Kidney (tissue), 14 donors: ENCODE data around the gene NHSL1. TPM values are rescaled to one million over a fixed set of nuclear protein-coding genes. Genes with fewer than 3 reads are reported as not detected.
A peak's percentile ranks its signal among the peaks of the same experiment; 100 is the strongest.

Source experiments
- DNase-seq, 5 donors: peaks; one replicate each; pipeline ENCODE4 v3.0.0-alpha.2; 2013 to 2020
- FAIRE-seq: peaks from 2 replicates; lab custom pipeline; 2012; peaks lifted over from hg19 to GRCh38; lab: Jason Lieb, UNC
- H3K27ac ChIP-seq, 2 donors: one replicate each; pipeline ENCODE4 v1.7.0; 2013; ENCODE audit warnings: low read depth in 2 of 2, low read length in 2 of 2, inconsistent platforms in 1 of 2
- H3K27me3 ChIP-seq: one replicate; pipeline ENCODE4 v1.7.1; 2013; ENCODE audit warnings: low read length, inconsistent platforms; ENCODE audit not compliant: control insufficient read depth, insufficient read depth
- H3K36me3 ChIP-seq, 3 donors: one replicate each; pipeline versions ENCODE4 v1.7.0 to v1.7.1; 2013; ENCODE audit warnings: low read length in 3 of 3, control low read depth in 1 of 3, inconsistent platforms in 1 of 3; ENCODE audit not compliant: insufficient read depth in 3 of 3, control insufficient read depth in 2 of 3
- H3K4me1 ChIP-seq, 3 donors: one replicate each; pipeline versions ENCODE4 v1.7.0 to v1.7.1; 2013; ENCODE audit warnings: low read length in 3 of 3, inconsistent platforms in 1 of 3, low read depth in 1 of 3; ENCODE audit not compliant: control insufficient read depth in 2 of 3, insufficient read depth in 2 of 3
- H3K4me3 ChIP-seq, 3 donors: one replicate each; pipeline versions ENCODE4 v1.7.0 to v1.8.1; 2013; ENCODE audit warnings: low read length in 3 of 3, control low read depth in 1 of 3, inconsistent platforms in 1 of 3
- H3K9ac ChIP-seq, 3 donors: one replicate each; pipeline versions ENCODE4 v1.7.0 to v1.7.1; 2013; ENCODE audit warnings: low read length in 3 of 3, control low read depth in 1 of 3, inconsistent platforms in 1 of 3
- H3K9me3 ChIP-seq, 3 donors: one replicate each; pipeline versions ENCODE4 v1.7.0 to v1.7.1; 2013; ENCODE audit warnings: low read length in 3 of 3, control low read depth in 1 of 3, inconsistent platforms in 1 of 3; ENCODE audit not compliant: control insufficient read depth in 2 of 3, insufficient read depth in 1 of 3
- CTCF ChIP-seq: IDR thresholded peaks from 3 replicates; pipeline ENCODE4 v1.5.1; 2012; ENCODE audit warnings: mild to moderate bottlenecking, moderate library complexity, borderline replicate concordance; ENCODE audit not compliant: insufficient read depth; ENCODE audit errors: extremely low read depth
- intact Hi-C: fragments of 100-400 bp; cut with DNase I; formaldehyde crosslinking; loops from one replicate; pipeline ENCODE4 v1.11.1; 2022
- polyA plus RNA-seq: library from polyadenylated mRNA; stranded (reverse); fragments of 350-450 nt; fragmentation: Illumina TruSeq; extraction: RNeasy Lipid Tissue Mini Kit (QIAGEN cat#74804); gene quantifications from one replicate; pipeline ENCODE4 v1.2.3, GENCODE V29; 2014; ENCODE audit warnings: low read depth, low replicate concordance; ENCODE audit not compliant: insufficient read depth
- total RNA-seq: library from RNA; stranded (reverse); fragmentation: NEBNext Ultra II Directional; extraction: Animal tissue kit (Norgen Biotek cat#: 25700); gene quantifications from one replicate; pipeline ENCODE4 v1.2.1, GENCODE V29; 2021
- donor health status: control.
- donor health status: control.
- donor health status: control.
- donor health status: control.
- donor health status: control.
- donor health status: DM: yes; HTN: yes; CAD: no.
- donor health status: Normal renal cell carcinoma (clear cell type).

NHSL1 gene
- total and polyA plus RNA-seq, 2 donors from 2014 or later = 4.4 to 31.4 TPM

DNA sequence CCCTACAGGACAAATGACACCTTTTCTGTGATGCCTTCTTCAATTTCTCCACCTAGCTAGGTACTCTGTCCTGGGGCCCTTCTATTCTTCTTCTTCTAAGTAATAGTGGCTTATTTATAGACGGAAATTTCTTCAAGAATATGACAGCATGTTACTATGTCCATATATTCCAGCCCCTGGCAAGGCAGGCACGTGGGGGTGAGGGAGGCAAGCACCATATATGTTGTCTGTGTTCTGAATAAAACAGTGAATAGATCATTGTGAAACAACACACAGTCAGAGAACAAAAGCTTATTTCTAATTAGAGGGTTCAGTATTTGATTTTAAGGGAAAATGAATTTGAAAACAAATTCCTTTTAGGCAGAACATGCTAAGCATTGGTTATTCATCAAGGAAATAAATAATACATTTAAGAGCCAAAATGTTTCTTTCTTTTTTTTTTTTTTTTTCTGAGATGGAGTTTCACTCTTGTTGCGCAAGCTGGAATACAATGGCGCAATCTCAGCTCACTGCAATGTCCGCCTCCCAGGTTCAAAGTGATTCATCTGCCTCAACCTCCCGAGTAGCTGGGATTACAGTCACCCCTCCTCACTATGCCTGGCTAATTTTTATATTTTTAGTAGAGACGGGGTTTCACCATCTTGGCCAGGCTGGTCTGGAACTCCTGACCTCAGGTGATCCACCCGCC is 89.1 kb downstream of the NHSL1 start:
- no peak for TF ChIP-seq CTCF
- FAIRE-seq = no peak

GRCh38 chr6:138406443-138406842 is 92.9 kb downstream of the NHSL1 start:
- no peaks in the 10 kb centered on the region for H3K9me3 ChIP-seq
- H3K4me1 ChIP-seq = peaks cover 0 to 10% (median 0%) of the 10 kb centered on the region in 3 donors
- no peaks in the 10 kb centered on the region for H3K27me3 ChIP-seq
- no peak overlapping the region for H3K9ac ChIP-seq
- no peak overlapping the region for H3K4me3 ChIP-seq
- intact Hi-C loops = no loop called here
- peaks cover 9 to 33% (median 15%) of the 10 kb centered on the region in 3 donors for H3K36me3 ChIP-seq
- DNase-seq = no peak
- no peak overlapping the region for H3K27ac ChIP-seq
- no peak for FAIRE-seq
- no peak for TF ChIP-seq CTCF

More for the DNA sequence above, 89.1 kb downstream of the NHSL1 start:
- peaks cover 0 to 1% (median 0%) of the 10 kb centered on the region in 3 donors for H3K4me1 ChIP-seq
- H3K4me3 ChIP-seq = no peak overlapping the region
- no peaks in the 10 kb centered on the region for H3K27me3 ChIP-seq
- H3K9me3 ChIP-seq = no peaks in the 10 kb centered on the region
- no peak for DNase-seq
- no peak overlapping the region for H3K27ac ChIP-seq
- intact Hi-C loops = no loop called here
- H3K9ac ChIP-seq = no peak overlapping the region
- H3K36me3 ChIP-seq = peaks cover 15 to 47% (median 29%) of the 10 kb centered on the region in 3 donors

DNA sequence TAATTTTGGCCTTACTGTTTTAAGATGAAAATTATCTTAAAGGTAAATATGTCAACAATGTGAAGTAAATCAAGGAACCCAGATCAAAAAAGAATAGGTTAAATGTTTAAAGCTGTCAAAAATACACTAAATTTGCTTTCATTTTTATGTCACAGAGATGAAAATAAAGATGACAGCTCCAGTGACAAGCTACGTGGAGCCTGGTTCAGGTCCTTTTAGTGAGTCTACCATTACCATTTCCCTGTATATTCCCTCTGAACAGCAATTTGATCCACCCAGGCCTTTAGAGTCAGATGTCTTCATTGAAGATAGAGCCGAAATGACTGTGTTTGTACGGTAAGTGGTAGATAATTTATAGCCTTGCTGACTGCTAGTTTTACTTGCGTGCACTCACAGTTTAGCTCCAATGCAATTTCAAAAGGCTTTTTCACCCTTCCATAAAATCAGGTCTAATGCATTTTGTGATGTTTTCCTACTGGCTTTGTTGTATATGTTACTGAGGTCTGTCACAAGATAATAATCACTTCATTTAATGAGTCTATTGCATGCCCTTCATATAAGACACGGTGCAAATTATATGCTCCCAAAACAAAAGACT is 93.4 kb downstream of the NHSL1 start:
- peak in 1 of 5 donors; percentile 34 for DNase-seq
- no peaks in the 10 kb centered on the region for H3K27me3 ChIP-seq
- no peak overlapping the region for H3K4me3 ChIP-seq
- no peak for TF ChIP-seq CTCF
- no peaks in the 10 kb centered on the region for H3K9me3 ChIP-seq
- no peak overlapping the region for H3K9ac ChIP-seq
- no peak for FAIRE-seq
- H3K36me3 ChIP-seq = peaks cover 6 to 28% (median 12%) of the 10 kb centered on the region in 3 donors
- peaks cover 0 to 10% (median 0%) of the 10 kb centered on the region in 3 donors for H3K4me1 ChIP-seq
- intact Hi-C loops = no loop called here
- H3K27ac ChIP-seq = no peak overlapping the region
